GM18517 (cell line): ENCODE results near the gene TEX28.

Experiments used
- ATAC-seq: cut with Tn5 transposase; IDR thresholded peaks from one replicate; pipeline ENCODE4 v1.9.1; 2021; ENCODE audit warnings: mild to moderate bottlenecking, moderate library complexity; ENCODE audit not compliant: unreplicated experiment

Gene TEX28

GRCh38 chrX:154294791-154295574 lies at the start of gene TEX28:
TSS of gene TEX28 (minus strand) at chrX:154295124. CDS start at chrX:154292117, 3,007 bp downstream.
- ATAC-seq = no peak

- ATAC-seq = peak; percentile 33
These were observed 48.7 kb upstream of the TEX28 start for GRCh38 chrX:154343620-154344019.

- peak; percentile 33 for ATAC-seq
These were observed 48.1 kb upstream of the TEX28 start for GRCh38 chrX:154343063-154343462.

GRCh38 chrX:154341399-154342298 lies 46.7 kb upstream of the TEX28 start:
- ATAC-seq = peak; percentile 66

GRCh38 chrX:154334496-154334895 lies 39.6 kb upstream of the TEX28 start:
- ATAC-seq = no peak

- peak; percentile 83 for ATAC-seq
These were observed 38.9 kb upstream of the TEX28 start for GRCh38 chrX:154333837-154334271.

GRCh38 chrX:154333116-154333515 lies 38.2 kb upstream of the TEX28 start:
- no peak for ATAC-seq

- ATAC-seq = no peak
These were observed 37.6 kb upstream of the TEX28 start for GRCh38 chrX:154332561-154332960.

- ATAC-seq = no peak
These were observed 34.4 kb upstream of the TEX28 start for GRCh38 chrX:154329294-154329693.

GRCh38 chrX:154328646-154329045 lies 33.7 kb upstream of the TEX28 start:
- no peak for ATAC-seq

- no peak for ATAC-seq
These were observed 32.3 kb upstream of the TEX28 start for GRCh38 chrX:154327038-154327820.

GRCh38 chrX:154325541-154325940 lies 30.6 kb upstream of the TEX28 start:
- ATAC-seq = no peak

GRCh38 chrX:154323537-154323936 lies 28.6 kb upstream of the TEX28 start:
- no peak for ATAC-seq

GRCh38 chrX:154322890-154323289 lies 28.0 kb upstream of the TEX28 start:
- no peak for ATAC-seq

GRCh38 chrX:154321594-154321993 lies 26.7 kb upstream of the TEX28 start:
- no peak for ATAC-seq

- ATAC-seq = no peak
These were observed 26.2 kb upstream of the TEX28 start for GRCh38 chrX:154321152-154321551.

GRCh38 chrX:154320406-154320805 lies 25.5 kb upstream of the TEX28 start:
- ATAC-seq = no peak

- no peak for ATAC-seq
These were observed 22.6 kb upstream of the TEX28 start for GRCh38 chrX:154317391-154317995.

GRCh38 chrX:154315416-154315815 lies 20.5 kb upstream of the TEX28 start:
- ATAC-seq = no peak

GRCh38 chrX:154313147-154313546 lies 18.2 kb upstream of the TEX28 start:
- ATAC-seq = no peak

GRCh38 chrX:154312116-154312515 lies 17.2 kb upstream of the TEX28 start:
- no peak for ATAC-seq
